T-cell (primary cell): ENCODE measurements around the gene TRABD. TPM values are rescaled to one million over a fixed set of nuclear protein-coding genes. Genes with fewer than 3 reads are reported as not detected.
"Not testable (repeated sequence)": the region's sequence is repeated elsewhere in the genome, so short reads cannot be mapped to it uniquely, and the experiment has no call there.

Experiments used
- ATAC-seq, 4 experiments: fragments of 200-7000 bp in 3 of 4; fragments of 150-1000 bp in 1 of 4; cut with Tn5 transposase; replicated peaks in 1 of 4; 1 replicate in 3 of 4; 2 replicates in 1 of 4; pipeline ENCODE4 v1.10.0; 2021; ENCODE audit warnings: moderate library complexity in 3 of 4, mild to moderate bottlenecking in 2 of 4, moderate number of reproducible peaks in 1 of 4
- CTCF ChIA-PET, 2 donors: fragments of 300-600 bp; sonication (Branson Sonifier 250); formaldehyde crosslinking; loops; one replicate each; lab custom pipeline; 2022; ENCODE audit warnings: antibody characterized with exemption in 2 of 2; lab: Charles Lee
- POLR2A ChIA-PET, 2 donors: fragments of 300-600 bp; sonication (Branson Sonifier 250); formaldehyde crosslinking; loops; one replicate each; lab custom pipeline; 2022; ENCODE audit warnings: antibody characterized with exemption in 2 of 2; lab: Charles Lee
- DNase-seq, 35 experiments: peaks; one replicate each; pipeline versions ENCODE4 v3.0.0 to v3.0.0-alpha.2; 2013 to 2023
- H3K27ac ChIP-seq: one replicate; pipeline ENCODE4 v1.5.1; 2013; ENCODE audit warnings: low read length
- H3K27me3 ChIP-seq, 2 experiments: replicated peaks in 1 of 2; 1 replicate in 1 of 2; 2 replicates in 1 of 2; pipeline versions ENCODE4 v1.6.1 to v1.7.0; 2013; ENCODE audit warnings: low read length in 1 of 2, mixed read lengths in 1 of 2; ENCODE audit not compliant: control insufficient read depth in 2 of 2, insufficient read depth in 2 of 2; ENCODE audit errors: extremely low read depth in 1 of 2
- H3K36me3 ChIP-seq, 2 donors: 1 replicate in 1 of 2; 2 replicates in 1 of 2; pipeline versions ENCODE4 v1.6.1 to v1.7.0; 2013; ENCODE audit warnings: low read length in 1 of 2; ENCODE audit not compliant: control insufficient read depth in 2 of 2, insufficient read depth in 1 of 2; ENCODE audit errors: extremely low read depth in 1 of 2
- H3K4me1 ChIP-seq, 2 experiments: 1 replicate in 1 of 2; 2 replicates in 1 of 2; pipeline versions ENCODE4 v1.6.1 to v1.7.0; 2013; ENCODE audit warnings: low read length in 2 of 2, mixed read lengths in 1 of 2; ENCODE audit not compliant: insufficient read depth in 2 of 2, control insufficient read depth in 1 of 2; ENCODE audit errors: extremely low read depth in 1 of 2
- H3K4me3 ChIP-seq, 2 donors: 1 replicate in 1 of 2; 2 replicates in 1 of 2; pipeline versions ENCODE4 v1.5.1 to v1.7.0; 2013; ENCODE audit warnings: mild to moderate bottlenecking in 2 of 2, low read length in 1 of 2, moderate library complexity in 1 of 2; ENCODE audit not compliant: control insufficient read depth in 1 of 2; ENCODE audit errors: extremely low read depth in 1 of 2
- H3K9me3 ChIP-seq: 2 replicates; pipeline ENCODE4 v1.7.0; 2013
- H3K27ac Mint-ChIP-seq, 2 donors: one replicate each; pipeline ENCODE4 v1.8.0; 2020 to 2021; ENCODE audit warnings: mild to moderate bottlenecking in 2 of 2, mixed read lengths in 2 of 2
- H3K27me3 Mint-ChIP-seq, 2 donors: one replicate each; pipeline ENCODE4 v1.8.0; 2021 to 2022; ENCODE audit warnings: mixed read lengths in 2 of 2
- H3K36me3 Mint-ChIP-seq: one replicate; pipeline ENCODE4 v1.8.0; 2021; ENCODE audit warnings: mixed read lengths
- H3K4me1 Mint-ChIP-seq, 3 donors: one replicate each; pipeline ENCODE4 v1.8.0; 2020 to 2022; ENCODE audit warnings: mixed read lengths in 3 of 3, mild to moderate bottlenecking in 1 of 3
- H3K4me3 Mint-ChIP-seq, 3 donors: one replicate each; pipeline ENCODE4 v1.8.0; 2020 to 2022; ENCODE audit warnings: mild to moderate bottlenecking in 3 of 3, mixed read lengths in 3 of 3, moderate library complexity in 3 of 3
- H3K9me3 Mint-ChIP-seq, 3 donors: one replicate each; pipeline ENCODE4 v1.8.0; 2020 to 2022; ENCODE audit warnings: mixed read lengths in 3 of 3
- WGBS: methylation state at CpG from one replicate; pipeline ENCODE4 v1.1.5; 2013; ENCODE audit warnings: missing lambda C conversion rate; ENCODE audit not compliant: insufficient coverage; 5-methylcytosine and 5-hydroxymethylcytosine counted together
- total RNA-seq, 35 experiments: library from RNA in 6 of 35; stranded (reverse) in 6 of 35; fragments of 120-200 nt in 1 of 35; gene quantifications; one replicate each; pipeline versions ENCODE4 v1.2.1 to v1.2.4 and lab custom pipeline; 2013 to 2026

TRABD gene
- total RNA-seq, 5 donors from 2014 or later (not counting 1 experiment from before 2014, with no cell fraction given): 116 to 213 (median 175) TPM

DNA sequence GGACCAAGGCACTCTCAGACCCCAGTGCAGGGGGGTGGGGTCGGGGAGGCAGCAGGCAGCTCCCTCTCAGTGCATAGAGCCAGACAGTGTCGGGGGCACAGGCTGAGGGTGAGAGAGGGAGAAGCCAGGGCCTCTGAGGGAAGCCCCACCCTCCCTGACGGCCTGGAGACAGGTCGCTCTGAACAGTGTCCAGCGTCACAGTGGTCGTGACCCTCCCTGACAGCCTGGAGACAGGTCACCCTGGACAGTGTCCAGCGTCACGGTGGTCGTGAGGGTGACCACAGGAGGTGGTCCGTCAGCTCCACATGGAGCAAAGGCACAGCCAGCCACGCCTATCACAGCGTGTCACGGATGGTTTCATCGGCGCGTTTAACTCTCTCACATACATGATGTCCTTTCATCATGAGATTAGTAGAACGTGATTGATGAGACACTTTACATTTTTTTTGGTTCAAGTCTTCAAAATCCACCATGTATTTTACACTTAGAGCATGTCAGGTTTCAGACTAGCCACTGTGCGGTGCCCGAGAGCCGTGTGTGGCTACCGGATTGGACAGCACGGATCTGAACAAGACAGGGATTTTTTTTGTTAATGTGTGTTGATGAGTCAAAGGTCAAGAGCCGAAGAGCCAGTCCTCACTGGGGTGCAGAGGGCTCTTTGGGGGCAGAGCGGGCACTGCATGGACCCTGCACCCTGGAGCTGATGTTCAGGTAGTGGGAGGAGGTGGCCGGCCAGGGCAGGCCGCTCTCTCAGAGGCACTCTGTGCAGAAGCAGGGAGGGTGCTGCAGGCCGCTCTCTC lies 39.1 kb upstream of the TRABD start:
- CTCF ChIA-PET: no interaction called here

DNA sequence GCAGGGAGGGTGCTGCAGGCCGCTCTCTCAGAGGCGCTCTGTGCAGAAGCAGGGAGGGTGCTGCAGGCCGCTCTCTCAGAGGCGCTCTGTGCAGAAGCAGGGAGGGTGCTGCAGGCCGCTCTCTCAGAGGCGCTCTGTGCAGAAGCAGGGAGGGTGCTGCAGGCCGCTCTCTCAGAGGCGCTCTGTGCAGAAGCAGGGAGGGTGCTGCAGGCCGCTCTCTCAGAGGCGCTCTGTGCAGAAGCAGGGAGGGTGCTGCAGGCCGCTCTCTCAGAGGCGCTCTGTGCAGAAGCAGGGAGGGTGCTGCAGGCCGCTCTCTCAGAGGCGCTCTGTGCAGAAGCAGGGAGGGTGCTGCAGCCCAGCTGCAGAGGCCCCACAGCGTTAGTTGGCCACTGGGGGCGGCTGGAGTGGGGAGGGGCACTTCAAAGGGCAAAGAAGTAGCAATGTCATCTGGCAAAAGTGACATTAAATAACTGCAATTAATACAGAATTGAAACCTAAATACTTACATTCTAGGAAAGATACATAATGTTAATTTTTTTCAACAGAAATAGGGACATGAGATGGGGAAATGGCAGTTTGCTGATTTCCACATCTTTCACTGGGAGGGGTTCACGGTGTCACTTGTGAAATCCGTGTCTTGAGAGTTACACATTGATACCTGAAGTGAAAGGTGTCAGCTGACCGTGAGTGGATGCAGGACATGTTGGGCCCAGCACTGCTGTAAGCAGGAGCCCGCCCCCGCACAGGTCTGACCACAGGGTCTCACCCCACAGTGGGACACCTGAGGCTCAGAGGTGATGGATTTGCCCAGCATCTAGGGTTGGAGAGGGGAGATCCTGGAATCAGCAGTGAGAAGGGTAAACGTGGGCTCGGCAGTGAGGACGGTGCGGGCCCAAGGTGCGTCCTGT lies 38.2 kb upstream of the TRABD start:
- DNase-seq, H3K9me3 ChIP-seq, H3K36me3 ChIP-seq, ATAC-seq, H3K4me1 ChIP-seq, H3K4me3 Mint-ChIP-seq, H3K4me3 ChIP-seq, H3K27me3 Mint-ChIP-seq, H3K27ac ChIP-seq, H3K27ac Mint-ChIP-seq, H3K9me3 Mint-ChIP-seq, H3K36me3 Mint-ChIP-seq, H3K4me1 Mint-ChIP-seq, POLR2A ChIA-PET: not testable (repeated sequence)
- H3K27me3 ChIP-seq: peaks cover 0 to 35% of the 10 kb centered on the region in 2 experiments
- 72% methylated on average over 6 of the region's 26 CpGs for WGBS
- CTCF ChIA-PET: interaction anchor here in 1 of 2 donors (0.5 kb wide), 1 partner anchor 84 kb away, joined by 3 read pairs; no protein-coding TSS in a partner anchor

More for the DNA sequence above, 39.1 kb upstream of the TRABD start:
- H3K27me3 ChIP-seq: peaks cover 0 to 39% of the 10 kb centered on the region in 2 experiments
- peaks cover 0 to 4% of the 10 kb centered on the region in 2 experiments for H3K4me1 ChIP-seq
- H3K4me3 ChIP-seq: no peak overlapping the region
- H3K9me3 ChIP-seq: no peaks in the 10 kb centered on the region
- Mint-ChIP-seq H3K9me3 (no peaks in the 10 kb centered on the region), H3K4me3 (no peak overlapping the region), H3K27me3 (peaks cover 4 to 12% of the 10 kb centered on the region in 2 donors), H3K27ac (peak overlapping the region in 1 of 2 donors; percentile 74), H3K4me1 (peaks cover 0 to 5% (median 2%) of the 10 kb centered on the region in 3 donors), H3K36me3 (no peaks in the 10 kb centered on the region)
- ATAC-seq: no peak
- H3K27ac ChIP-seq: no peak overlapping the region
- POLR2A ChIA-PET: no interaction called here
- no peaks in the 10 kb centered on the region for H3K36me3 ChIP-seq
- DNase-seq: peak in 1 of 35 experiments; percentile 10
- WGBS: 81% methylated on average over 16 of the region's 27 CpGs

DNA sequence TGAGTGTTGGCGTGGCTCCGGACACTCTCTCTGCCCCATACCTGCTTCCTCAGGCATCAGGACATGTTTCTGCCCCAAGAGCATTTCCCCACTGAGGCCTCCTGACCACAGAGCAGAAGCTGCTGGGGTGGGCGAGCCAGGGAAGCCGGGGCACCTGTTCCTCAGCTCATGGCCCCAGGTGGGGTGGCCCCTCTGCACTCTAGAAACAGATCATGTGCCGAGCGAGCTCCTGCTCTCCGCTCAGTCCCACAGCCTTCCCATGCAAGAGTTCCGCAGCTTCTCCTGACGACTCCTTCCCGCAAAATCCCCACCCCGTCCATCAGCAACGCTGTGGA lies 37.6 kb upstream of the TRABD start:
- Mint-ChIP-seq H3K27ac (no peak overlapping the region), H3K9me3 (no peaks in the 10 kb centered on the region), H3K27me3 (peaks cover 1 to 3% of the 10 kb centered on the region in 2 donors), H3K4me1 (peaks cover 0 to 5% (median 2%) of the 10 kb centered on the region in 3 donors), H3K4me3 (no peak overlapping the region), H3K36me3 (no peaks in the 10 kb centered on the region)
- no peak for ATAC-seq
- Histone ChIP-seq H3K4me3 (no peak overlapping the region), H3K27ac (no peak overlapping the region), H3K36me3 (no peaks in the 10 kb centered on the region), H3K27me3 (peaks cover 0 to 30% of the 10 kb centered on the region in 2 experiments), H3K9me3 (no peaks in the 10 kb centered on the region), H3K4me1 (peaks cover 0 to 4% of the 10 kb centered on the region in 2 experiments)
- ChIA-PET CTCF (no interaction called here), POLR2A (no interaction called here)
- 76% methylated on average over 8 of the region's 12 CpGs for WGBS
- no peak for DNase-seq

DNA sequence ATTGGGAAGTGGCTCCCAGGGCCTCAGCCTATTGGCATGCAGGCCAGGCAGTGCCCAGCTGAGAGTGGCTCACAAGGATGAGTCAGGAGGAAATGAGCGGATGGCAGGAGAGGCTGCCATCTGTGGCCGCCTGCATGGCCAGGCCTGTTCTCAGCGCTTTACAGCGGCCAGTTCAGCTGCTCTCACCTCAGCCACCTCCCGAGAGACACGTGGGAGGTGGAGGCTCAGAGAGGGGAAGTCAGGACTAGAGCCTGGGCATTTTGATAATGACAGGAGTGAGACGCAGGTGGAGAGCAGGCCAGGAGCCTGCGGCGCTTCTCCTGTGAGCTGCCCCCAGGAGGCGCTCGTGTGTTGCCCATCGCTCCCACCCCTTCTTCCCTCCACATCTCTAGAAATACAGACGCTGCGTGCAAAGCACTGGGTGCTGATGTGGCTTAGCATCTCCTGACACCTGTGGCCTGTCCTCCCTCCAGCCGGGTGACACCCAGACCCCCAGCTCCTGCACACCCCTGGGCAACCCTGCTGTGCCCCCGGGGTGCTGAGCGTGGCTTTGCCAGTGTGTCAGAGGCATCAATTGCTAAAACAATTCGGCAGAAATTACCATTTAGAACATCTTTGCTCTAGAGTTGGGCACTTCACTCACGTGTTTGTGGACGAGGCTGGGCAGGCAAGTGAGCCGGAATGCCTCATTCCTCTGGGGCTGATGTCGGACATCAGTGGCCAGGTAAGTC lies 36.6 kb upstream of the TRABD start:
- CTCF ChIA-PET: interaction anchor here in 1 of 2 donors (0.7 kb wide), 1 partner anchor 39 kb away, joined by 3 read pairs; no protein-coding TSS in a partner anchor
- 41% methylated on average over 14 of the region's 22 CpGs for WGBS

DNA sequence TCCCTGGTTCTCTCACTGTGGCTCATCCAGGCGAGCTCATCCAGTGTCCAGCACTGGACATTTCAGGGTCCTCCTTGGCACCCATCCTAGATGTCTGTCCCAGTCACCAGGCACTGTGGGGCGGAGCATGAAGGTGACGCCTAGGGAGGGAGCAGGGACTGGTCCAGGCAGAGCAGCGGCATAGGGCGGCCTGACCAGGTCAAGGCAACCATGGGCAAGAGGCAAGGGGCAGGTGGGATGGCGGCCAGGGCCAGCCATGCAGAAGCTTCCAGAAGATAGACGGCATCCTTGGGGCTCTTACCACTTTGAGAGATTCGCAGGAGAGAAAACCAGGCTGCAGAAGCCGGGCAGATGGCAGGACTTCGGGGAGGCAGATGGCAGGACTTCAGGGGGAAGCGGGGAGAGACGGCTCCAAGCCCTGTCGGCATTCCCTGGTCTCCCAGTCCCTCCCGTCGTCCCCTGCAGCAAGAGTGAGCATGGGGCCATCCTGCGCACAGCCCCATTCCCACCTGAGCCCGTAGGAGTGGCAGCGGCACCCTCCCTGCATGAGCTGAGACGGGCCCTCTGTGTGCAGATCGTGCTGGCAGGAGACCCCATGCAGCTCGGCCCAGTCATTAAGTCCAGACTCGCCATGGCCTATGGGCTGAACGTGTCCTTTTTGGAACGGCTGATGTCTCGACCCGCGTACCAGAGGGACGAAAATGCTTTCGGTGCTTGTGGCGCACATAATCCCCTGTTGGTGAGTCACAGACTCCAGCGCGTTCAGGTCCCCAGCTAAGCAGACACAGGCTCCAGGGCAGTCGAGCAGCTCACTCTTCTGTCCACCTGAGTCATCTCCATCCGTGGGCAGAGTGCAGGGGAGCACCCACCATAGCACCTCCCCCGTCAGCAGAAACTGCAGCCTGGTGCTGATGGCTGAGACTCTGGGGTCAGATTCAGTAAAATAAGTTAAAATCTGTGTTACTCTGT lies 35.3 kb upstream of the TRABD start:
- no peaks in the 10 kb centered on the region for H3K36me3 Mint-ChIP-seq
- no peak for DNase-seq
- H3K4me1 ChIP-seq: peaks cover 0 to 4% of the 10 kb centered on the region in 2 experiments
- CTCF ChIA-PET: interaction anchor here in 1 of 2 donors (0.7 kb wide), 1 partner anchor 38 kb away, joined by 3 read pairs; no protein-coding TSS in a partner anchor
- no peak overlapping the region for H3K4me3 Mint-ChIP-seq
- no peaks in the 10 kb centered on the region for H3K9me3 Mint-ChIP-seq
- H3K27me3 ChIP-seq: peaks cover 0 to 32% of the 10 kb centered on the region in 2 experiments
- H3K27me3 Mint-ChIP-seq: peaks cover 0 to 2% of the 10 kb centered on the region in 2 donors
- no peak for ATAC-seq
- no peaks in the 10 kb centered on the region for H3K36me3 ChIP-seq
- POLR2A ChIA-PET: no interaction called here
- 83% methylated on average over 32 of the region's 35 CpGs for WGBS
- H3K27ac Mint-ChIP-seq: no peak overlapping the region
- no peak overlapping the region for H3K27ac ChIP-seq
- H3K4me3 ChIP-seq: no peak overlapping the region
- H3K4me1 Mint-ChIP-seq: peaks cover 0 to 5% (median 2%) of the 10 kb centered on the region in 3 donors
- no peaks in the 10 kb centered on the region for H3K9me3 ChIP-seq

More for the DNA sequence above, 36.6 kb upstream of the TRABD start:
- no peaks in the 10 kb centered on the region for H3K9me3 ChIP-seq
- no peak overlapping the region for H3K4me3 ChIP-seq
- POLR2A ChIA-PET: no interaction called here
- H3K36me3 ChIP-seq: no peaks in the 10 kb centered on the region
- peak; percentile 46 to 89 (median 72) for DNase-seq
- ATAC-seq: peak; percentile 94 to 99 (median 97)
- peaks cover 0 to 32% of the 10 kb centered on the region in 2 experiments for H3K27me3 ChIP-seq
- H3K27me3 Mint-ChIP-seq: peaks cover 0 to 2% of the 10 kb centered on the region in 2 donors
- H3K27ac ChIP-seq: no peak overlapping the region
- no peaks in the 10 kb centered on the region for H3K9me3 Mint-ChIP-seq
- no peak overlapping the region for H3K27ac Mint-ChIP-seq
- no peaks in the 10 kb centered on the region for H3K36me3 Mint-ChIP-seq
- no peak overlapping the region for H3K4me3 Mint-ChIP-seq
- peaks cover 0 to 5% (median 2%) of the 10 kb centered on the region in 3 donors for H3K4me1 Mint-ChIP-seq
- peaks cover 0 to 4% of the 10 kb centered on the region in 2 experiments for H3K4me1 ChIP-seq
